Activated CD4-positive, alpha-beta T cell treated with anti-CD3 and anti-CD28 coated beads, Interleukin-2, amount 10 ng/mL, durations not matched to agents 24 days and 14 days (primary cell): Measurements from ENCODE around the gene HOXA10. TPM values are rescaled to one million over a fixed set of nuclear protein-coding genes. Genes with fewer than 3 reads are reported as not detected.

Experiments used
- DNase-seq: peaks from one replicate; pipeline ENCODE4 v3.0.0; 2022
- H3K27ac Mint-ChIP-seq: one replicate; pipeline ENCODE4 v1.8.0; 2022; ENCODE audit warnings: mild to moderate bottlenecking, mixed read lengths
- H3K27me3 Mint-ChIP-seq: one replicate; pipeline ENCODE4 v1.8.0; 2022; ENCODE audit warnings: mixed read lengths
- H3K36me3 Mint-ChIP-seq: one replicate; pipeline ENCODE4 v1.8.0; 2022; ENCODE audit warnings: low read depth, mild to moderate bottlenecking, mixed read lengths
- H3K4me1 Mint-ChIP-seq: one replicate; pipeline ENCODE4 v1.8.0; 2021; ENCODE audit warnings: mixed read lengths
- H3K4me3 Mint-ChIP-seq: one replicate; pipeline ENCODE4 v1.8.0; 2022; ENCODE audit warnings: mild to moderate bottlenecking, moderate library complexity, mixed read lengths
- H3K9me3 Mint-ChIP-seq: one replicate; pipeline ENCODE4 v1.8.0; 2021; ENCODE audit warnings: mixed read lengths
- intact Hi-C: fragments of 100-400 bp; cut with micrococcal nuclease; formaldehyde crosslinking; loops from one replicate; pipeline ENCODE4 v1.15.1; 2023
- total RNA-seq: library from RNA; stranded (reverse); gene quantifications from 2 replicates; pipeline ENCODE4 v1.2.3, GENCODE V29; 2022

Gene HOXA10
- total RNA-seq, 1 donor from 2014 or later: not detected

DNA sequence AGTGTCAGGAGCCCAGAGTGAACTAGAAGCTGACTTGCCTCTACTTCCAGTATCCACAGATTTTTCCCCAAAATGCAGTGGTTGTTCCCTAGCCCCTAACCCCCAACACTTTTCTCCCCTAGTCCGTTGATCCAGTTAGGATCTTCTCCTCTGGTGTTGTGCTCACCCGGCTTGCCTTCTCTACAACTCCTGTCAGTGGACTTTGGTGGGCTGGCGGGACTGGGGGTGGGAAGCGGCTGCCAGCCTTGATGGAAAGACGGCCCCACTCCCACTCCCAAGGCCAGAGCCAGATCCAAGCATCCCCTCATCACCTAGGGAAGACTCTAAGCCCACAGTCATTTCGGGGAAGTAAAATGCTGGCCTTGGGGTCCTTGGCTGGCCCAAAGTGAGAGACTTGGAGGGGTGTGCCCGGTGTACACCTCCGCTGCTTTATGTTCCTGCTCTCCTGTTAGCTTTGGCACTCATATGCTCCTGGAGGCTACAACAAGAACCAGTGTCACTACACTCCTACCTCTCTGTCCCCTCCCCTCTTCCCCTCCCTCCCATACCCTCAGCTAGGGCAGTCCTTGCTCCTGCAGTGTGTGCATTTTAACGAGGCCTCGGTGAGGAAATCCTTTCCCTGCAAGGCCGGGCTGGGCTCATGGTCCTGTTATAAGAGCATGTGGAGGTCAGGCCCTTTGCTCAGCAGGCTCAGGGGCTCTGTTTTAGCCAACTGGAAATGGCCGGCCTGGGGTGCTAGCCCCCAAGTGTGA lies 930 bp upstream of the HOXA10 start:
- Mint-ChIP-seq H3K27ac (peak overlapping the region; percentile 51), H3K27me3 (peaks cover 63% of the 10 kb centered on the region), H3K4me3 (no peak overlapping the region), H3K9me3 (peaks cover 8% of the 10 kb centered on the region), H3K4me1 (peaks cover 8% of the 10 kb centered on the region), H3K36me3 (peaks cover 3% of the 10 kb centered on the region)
- DNase-seq: no peak
- intact Hi-C loops: no loop called here

DNA sequence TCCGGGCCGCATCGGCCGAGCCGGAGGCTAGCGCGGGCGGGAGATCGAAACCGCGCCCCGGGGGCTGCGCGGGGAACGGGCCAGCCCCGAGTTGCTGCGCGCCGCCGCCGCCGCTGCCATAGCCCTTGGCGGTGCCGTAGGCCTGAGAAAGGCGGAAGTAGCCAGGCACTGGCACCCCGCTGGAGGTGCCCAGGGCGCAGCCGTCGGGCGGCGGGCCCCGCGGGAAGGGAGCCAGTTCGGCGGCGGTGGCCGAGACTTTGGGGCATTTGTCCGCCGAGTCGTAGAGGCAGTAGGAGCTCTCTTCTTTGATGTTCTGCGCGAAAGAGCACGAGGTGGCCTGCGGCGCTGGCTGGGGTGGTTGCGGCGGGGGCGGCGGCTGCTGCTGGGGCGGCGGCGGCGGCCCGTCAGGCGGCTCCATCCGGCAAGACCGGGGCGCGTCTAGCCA lies 587 bp downstream of the HOXA10 start:
- peak; percentile 59 for DNase-seq
- intact Hi-C loops: loop anchor here (2.0 kb wide), 2 partner anchors 17 to 23 kb away; partner anchors contain the start of gene HOXA7
- peaks cover 5% of the 10 kb centered on the region for H3K4me1 Mint-ChIP-seq
- H3K27me3 Mint-ChIP-seq: peaks cover 59% of the 10 kb centered on the region
- peaks cover 8% of the 10 kb centered on the region for H3K9me3 Mint-ChIP-seq
- H3K36me3 Mint-ChIP-seq: peaks cover 7% of the 10 kb centered on the region
- no peak overlapping the region for H3K4me3 Mint-ChIP-seq
- no peak overlapping the region for H3K27ac Mint-ChIP-seq

- DNase-seq: no peak
- Mint-ChIP-seq H3K27ac (no peak overlapping the region), H3K9me3 (peaks cover 8% of the 10 kb centered on the region), H3K36me3 (peaks cover 7% of the 10 kb centered on the region), H3K27me3 (peaks cover 60% of the 10 kb centered on the region), H3K4me1 (peaks cover 5% of the 10 kb centered on the region), H3K4me3 (no peak overlapping the region)
- intact Hi-C loops: loop anchor here (2.0 kb wide), 2 partner anchors 16 to 24 kb away; partner anchors contain the start of gene HOXA7
These were observed 1.2 kb downstream of the HOXA10 start for GRCh38 chr7:27172823-27173510.

DNA sequence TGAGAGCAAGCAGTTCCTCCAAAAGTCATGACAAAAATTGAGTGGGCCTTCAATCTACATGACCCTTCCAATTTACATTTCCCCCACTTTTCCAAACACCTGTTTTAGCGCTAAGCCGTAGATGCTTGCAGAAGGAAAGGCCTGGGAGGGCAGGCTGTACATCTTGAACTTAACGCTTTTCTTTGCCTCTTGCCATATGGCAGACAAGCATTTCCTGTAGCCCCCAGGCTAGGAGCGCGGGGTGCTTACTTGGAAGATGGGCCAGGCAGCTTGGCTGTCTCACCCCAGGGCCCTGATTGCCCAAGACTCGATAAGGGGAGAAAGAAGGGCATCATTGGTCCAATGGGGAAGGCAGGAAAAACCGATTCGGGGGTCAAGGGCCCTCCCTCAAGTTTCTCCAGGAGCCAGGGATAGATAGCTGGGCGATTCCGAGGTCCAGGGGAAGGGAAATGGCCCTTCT lies 1.8 kb downstream of the HOXA10 start:
- intact Hi-C loops: loop anchor here (2.0 kb wide), 2 partner anchors 16 to 24 kb away; partner anchors contain the start of gene HOXA7
- H3K4me3 Mint-ChIP-seq: no peak overlapping the region
- H3K27ac Mint-ChIP-seq: peak overlapping the region; percentile 80
- no peak for DNase-seq
- H3K36me3 Mint-ChIP-seq: peaks cover 7% of the 10 kb centered on the region
- peaks cover 5% of the 10 kb centered on the region for H3K4me1 Mint-ChIP-seq
- H3K27me3 Mint-ChIP-seq: peaks cover 62% of the 10 kb centered on the region
- peaks cover 8% of the 10 kb centered on the region for H3K9me3 Mint-ChIP-seq

DNA sequence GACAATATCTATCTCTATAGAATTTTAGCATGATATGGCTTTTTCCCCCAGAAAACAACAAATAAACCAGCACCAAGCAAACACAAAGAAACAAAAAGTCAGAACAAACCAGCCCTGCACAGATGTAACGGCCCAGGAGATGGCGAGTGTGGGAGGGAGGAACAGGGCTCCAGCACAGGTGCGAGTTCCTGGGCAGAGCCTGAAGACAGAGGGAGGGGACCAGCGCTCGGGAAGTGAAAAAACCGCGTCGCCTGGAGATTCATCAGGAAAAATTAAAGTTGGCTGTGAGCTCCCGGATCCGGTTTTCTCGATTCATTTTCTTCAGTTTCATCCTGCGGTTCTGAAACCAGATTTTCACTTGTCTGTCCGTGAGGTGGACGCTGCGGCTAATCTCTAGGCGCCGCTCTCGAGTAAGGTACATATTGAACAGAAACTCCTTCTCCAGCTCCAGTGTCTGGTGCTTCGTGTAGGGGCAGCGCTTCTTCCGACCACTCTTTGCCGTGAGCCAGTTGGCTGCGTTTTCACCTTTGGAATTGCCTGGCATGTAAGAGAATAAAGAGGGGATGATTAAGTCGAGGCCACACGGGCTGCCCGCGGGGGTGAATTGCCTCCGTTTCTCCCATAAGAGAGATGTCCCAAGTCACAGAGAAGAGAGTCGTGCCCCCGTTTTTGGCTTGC lies 2.3 kb downstream of the HOXA10 start:
- Mint-ChIP-seq H3K9me3 (peaks cover 8% of the 10 kb centered on the region), H3K27me3 (peaks cover 67% of the 10 kb centered on the region), H3K36me3 (peaks cover 7% of the 10 kb centered on the region), H3K4me3 (no peak overlapping the region), H3K27ac (peak overlapping the region; percentile 80), H3K4me1 (peaks cover 5% of the 10 kb centered on the region)
- intact Hi-C loops: loop anchor here (2.0 kb wide), 3 partner anchors 13 to 25 kb away; partner anchors contain the start of genes HOXA11 and HOXA7
- DNase-seq: no peak

GRCh38 chr7:27171325-27171636 lies 2.8 kb downstream of the HOXA10 start:
- peaks cover 67% of the 10 kb centered on the region for H3K27me3 Mint-ChIP-seq
- DNase-seq: no peak
- H3K27ac Mint-ChIP-seq: no peak overlapping the region
- no peak overlapping the region for H3K4me3 Mint-ChIP-seq
- peaks cover 5% of the 10 kb centered on the region for H3K4me1 Mint-ChIP-seq
- H3K9me3 Mint-ChIP-seq: peaks cover 8% of the 10 kb centered on the region
- intact Hi-C loops: loop anchor here (2.0 kb wide), 1 partner anchor 14 kb away; the partner anchor contains the start of gene HOXA11
- H3K36me3 Mint-ChIP-seq: peaks cover 7% of the 10 kb centered on the region

GRCh38 chr7:27170426-27171324 lies 3.4 kb downstream of the HOXA10 start:
- Mint-ChIP-seq H3K27me3 (peaks cover 65% of the 10 kb centered on the region), H3K27ac (no peak overlapping the region)

GRCh38 chr7:27169658-27170425 lies 4.3 kb downstream of the HOXA10 start:
- intact Hi-C loops: loop anchor here (2.0 kb wide), 1 partner anchor 15 kb away; the partner anchor contains the start of gene HOXA11
- Mint-ChIP-seq H3K36me3 (peaks cover 7% of the 10 kb centered on the region), H3K9me3 (peaks cover 8% of the 10 kb centered on the region), H3K27ac (no peak overlapping the region), H3K27me3 (peaks cover 62% of the 10 kb centered on the region), H3K4me3 (no peak overlapping the region), H3K4me1 (peaks cover 5% of the 10 kb centered on the region)
- DNase-seq: no peak

More at GRCh38 chr7:27170426-27171324, 3.4 kb downstream of the HOXA10 start:
- H3K9me3 Mint-ChIP-seq: peaks cover 8% of the 10 kb centered on the region
- H3K4me3 Mint-ChIP-seq: no peak overlapping the region
- peaks cover 7% of the 10 kb centered on the region for H3K36me3 Mint-ChIP-seq
- no peak for DNase-seq
- H3K4me1 Mint-ChIP-seq: peaks cover 5% of the 10 kb centered on the region
- intact Hi-C loops: loop anchor here (2.0 kb wide), 1 partner anchor 14 kb away; the partner anchor contains the start of gene HOXA11

GRCh38 chr7:27168265-27168947 lies 5.7 kb downstream of the HOXA10 start:
- peaks cover 8% of the 10 kb centered on the region for H3K9me3 Mint-ChIP-seq
- intact Hi-C loops: no loop called here
- peak; percentile 70 for DNase-seq
- peaks cover 68% of the 10 kb centered on the region for H3K27me3 Mint-ChIP-seq
- peaks cover 8% of the 10 kb centered on the region for H3K36me3 Mint-ChIP-seq
- peak overlapping the region; percentile 81 for H3K27ac Mint-ChIP-seq
- peaks cover 5% of the 10 kb centered on the region for H3K4me1 Mint-ChIP-seq
- H3K4me3 Mint-ChIP-seq: no peak overlapping the region

DNA sequence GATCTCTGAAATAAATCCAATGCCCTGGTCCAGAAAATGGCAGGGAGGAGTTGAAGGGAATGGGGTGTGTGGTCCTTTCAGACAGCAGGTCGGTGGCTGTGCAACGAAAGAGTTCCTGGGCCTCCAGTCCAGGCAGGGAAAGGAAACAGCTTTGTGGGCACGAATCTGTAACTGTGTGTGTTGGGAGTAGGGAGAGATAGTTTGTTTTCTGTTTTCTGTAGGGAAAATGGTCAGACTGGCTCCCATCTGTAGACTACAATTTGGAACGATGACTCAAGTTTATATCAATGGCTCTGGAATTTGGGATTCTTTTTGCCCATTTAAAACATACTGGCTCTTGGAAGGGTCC lies 6.2 kb downstream of the HOXA10 start:
- peaks cover 8% of the 10 kb centered on the region for H3K9me3 Mint-ChIP-seq
- intact Hi-C loops: no loop called here
- peaks cover 8% of the 10 kb centered on the region for H3K36me3 Mint-ChIP-seq
- DNase-seq: no peak
- H3K4me3 Mint-ChIP-seq: no peak overlapping the region
- peaks cover 5% of the 10 kb centered on the region for H3K4me1 Mint-ChIP-seq
- H3K27ac Mint-ChIP-seq: no peak overlapping the region
- peaks cover 73% of the 10 kb centered on the region for H3K27me3 Mint-ChIP-seq

- Mint-ChIP-seq H3K27me3 (peaks cover 76% of the 10 kb centered on the region), H3K27ac (peak overlapping the region; percentile 6), H3K4me3 (no peak overlapping the region), H3K4me1 (peaks cover 2% of the 10 kb centered on the region), H3K36me3 (peaks cover 8% of the 10 kb centered on the region), H3K9me3 (peaks cover 3% of the 10 kb centered on the region)
- no peak for DNase-seq
- intact Hi-C loops: no loop called here
These were observed 7.3 kb downstream of the HOXA10 start for GRCh38 chr7:27166531-27167505.
